Measurements from ENCODE around the gene IGLL5. TPM values are rescaled to one million over a fixed set of nuclear protein-coding genes. Genes with fewer than 3 reads are reported as not detected.
"Not testable (repeated sequence)": the region's sequence is repeated elsewhere in the genome, so short reads cannot be mapped to it uniquely, and the experiment has no call there.

Gene IGLL5
- total RNA-seq, 1 donor from 2014 or later, result not detected

DNA sequence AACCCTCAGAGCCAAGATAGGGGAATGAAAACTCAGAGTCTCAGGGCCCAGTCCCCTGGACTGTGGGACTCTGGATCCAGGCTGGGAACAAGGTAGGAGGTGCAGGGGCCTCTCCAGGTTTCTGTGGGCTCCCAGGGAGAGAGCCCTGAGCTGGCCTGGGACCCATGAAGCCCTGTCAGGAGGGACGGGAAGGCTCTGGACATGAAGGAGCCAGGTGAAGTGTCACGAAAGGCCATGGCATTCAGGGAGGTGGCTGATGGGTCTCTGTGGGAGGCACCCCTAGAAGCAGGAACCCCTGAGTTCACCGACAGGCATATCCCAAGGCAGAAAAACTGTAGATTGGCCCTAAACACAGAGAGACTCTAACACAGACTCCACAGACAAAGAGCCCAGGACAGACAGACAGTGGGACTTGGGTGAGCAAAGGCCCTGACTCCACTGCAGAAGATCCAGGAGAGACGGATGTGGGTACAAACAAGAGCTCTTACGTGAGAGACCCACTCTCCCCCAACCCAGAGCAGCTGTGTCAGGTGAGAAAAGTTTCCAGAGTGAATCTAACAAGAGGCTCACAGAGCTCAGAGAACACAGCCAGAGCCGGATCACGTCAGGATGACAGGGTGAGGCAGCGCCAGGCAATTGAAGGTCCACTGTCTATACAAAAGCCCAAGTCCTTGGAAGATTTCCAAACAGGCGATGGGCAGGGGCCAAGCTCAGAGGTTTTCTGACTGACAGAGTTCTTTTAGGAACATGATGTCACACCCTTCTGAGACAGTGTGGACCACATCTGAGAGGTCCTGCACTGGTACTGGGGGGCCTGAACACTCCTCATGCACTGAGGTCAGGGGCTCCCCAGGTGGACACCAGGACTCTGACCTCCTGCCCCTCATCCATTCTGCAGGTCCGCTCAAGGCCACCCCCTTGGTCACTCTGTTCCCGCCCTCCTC, 27.4 kb downstream of the IGLL5 start:
- intact Hi-C loops (cut with micrococcal nuclease), result no loop called here
- H3K27me3 Mint-ChIP-seq, result peaks cover 8% of the 10 kb centered on the region
- no peaks in the 10 kb centered on the region for H3K36me3 Mint-ChIP-seq (ENCODE audit: low read depth)
- no peak for DNase-seq
- H3K27ac Mint-ChIP-seq, result no peak overlapping the region
- no peaks in the 10 kb centered on the region for H3K9me3 Mint-ChIP-seq
- H3K4me1 Mint-ChIP-seq, result peaks cover 1% of the 10 kb centered on the region
- H3K4me3 Mint-ChIP-seq, result no peak overlapping the region

DNA sequence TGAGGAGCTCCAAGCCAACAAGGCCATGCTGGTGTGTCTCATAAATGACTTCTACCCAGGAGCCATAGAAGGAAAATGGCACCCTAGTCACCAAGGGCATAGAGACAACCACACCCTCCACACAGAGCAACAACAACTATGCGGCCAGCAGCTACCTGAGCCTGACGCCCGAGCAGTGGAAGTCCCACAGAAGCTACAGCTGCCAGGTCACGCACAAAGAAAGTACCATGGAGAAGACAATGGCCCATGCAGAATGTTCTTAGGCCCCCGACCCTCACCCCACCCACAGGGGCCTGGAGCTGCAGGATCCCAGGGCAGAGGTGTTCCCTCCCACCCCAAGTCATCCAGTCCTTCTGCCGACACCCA, 28.0 kb downstream of the IGLL5 start:
- H3K27me3 Mint-ChIP-seq, result peaks cover 4% of the 10 kb centered on the region
- DNase-seq, result no peak
- no peaks in the 10 kb centered on the region for H3K36me3 Mint-ChIP-seq (ENCODE audit: low read depth)
- H3K4me1 Mint-ChIP-seq, result no peaks in the 10 kb centered on the region
- H3K4me3 Mint-ChIP-seq, result no peak overlapping the region
- no peak overlapping the region for H3K27ac Mint-ChIP-seq
- intact Hi-C loops (cut with micrococcal nuclease), result no loop called here
- H3K9me3 Mint-ChIP-seq, result no peaks in the 10 kb centered on the region

DNA sequence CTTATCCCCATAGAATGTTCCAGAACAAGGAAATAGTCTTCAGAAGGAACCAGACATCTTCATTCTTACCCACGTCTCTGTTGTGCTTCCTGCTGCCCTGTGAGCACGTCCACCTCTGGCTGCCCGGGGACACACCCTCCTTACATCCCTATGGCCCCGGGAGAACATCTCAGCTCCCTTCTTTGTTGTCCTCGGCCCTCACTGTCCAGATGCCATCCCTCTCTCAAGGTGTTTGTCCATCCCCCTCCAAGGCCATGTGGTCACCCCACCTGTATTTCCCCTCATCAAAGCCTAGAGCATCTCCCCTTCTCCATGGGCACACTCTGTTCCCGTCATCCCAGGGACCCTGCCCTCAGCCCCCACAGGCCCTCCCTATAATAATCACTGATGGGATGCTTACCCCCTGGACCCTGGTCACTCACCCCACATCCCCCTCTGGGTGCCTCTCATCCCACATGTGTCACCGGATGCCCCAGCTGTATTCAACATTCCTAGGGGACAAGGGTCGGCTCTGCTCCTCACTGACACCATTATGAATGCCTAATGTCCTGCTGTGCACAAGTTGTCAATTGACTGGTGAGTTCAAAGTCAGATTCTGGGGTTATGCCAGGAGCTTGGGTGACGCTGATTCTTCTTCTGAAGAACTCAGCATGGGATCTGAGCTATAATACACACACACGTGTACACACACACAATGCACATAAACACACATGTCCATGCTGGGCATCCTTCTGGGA, 28.8 kb downstream of the IGLL5 start:
- no peak overlapping the region for H3K27ac Mint-ChIP-seq
- no peaks in the 10 kb centered on the region for H3K36me3 Mint-ChIP-seq (ENCODE audit: low read depth)
- no peak for DNase-seq
- no peaks in the 10 kb centered on the region for H3K4me1 Mint-ChIP-seq
- no peaks in the 10 kb centered on the region for H3K9me3 Mint-ChIP-seq
- intact Hi-C loops (cut with micrococcal nuclease), result no loop called here
- H3K4me3 Mint-ChIP-seq, result no peak overlapping the region
- H3K27me3 Mint-ChIP-seq, result peaks cover 3% of the 10 kb centered on the region

DNA sequence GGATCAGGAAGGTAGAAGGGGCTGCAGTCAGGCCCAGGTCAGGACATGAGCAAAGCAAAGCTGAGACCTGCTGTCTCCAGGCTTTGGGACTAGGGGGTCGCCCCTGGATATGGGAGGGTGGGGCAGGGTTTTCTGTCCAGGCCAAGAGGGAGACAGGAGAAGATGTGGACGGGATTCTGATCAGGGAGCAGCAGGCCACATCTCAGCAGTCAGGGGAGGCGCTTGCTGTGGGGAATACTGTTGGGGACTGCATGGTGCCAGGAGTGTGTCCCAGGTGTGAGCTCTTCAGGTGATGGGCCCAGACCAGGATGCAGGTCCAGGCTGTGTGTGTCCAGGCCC, 29.3 kb downstream of the IGLL5 start:
- Mint-ChIP-seq H3K27me3 (peaks cover 3% of the 10 kb centered on the region), H3K9me3 (no peaks in the 10 kb centered on the region), H3K27ac (no peak overlapping the region), H3K36me3 (ENCODE audit: low read depth) (no peaks in the 10 kb centered on the region), H3K4me1 (no peaks in the 10 kb centered on the region), H3K4me3 (no peak overlapping the region)
- intact Hi-C loops (cut with micrococcal nuclease), result no loop called here
- no peak for DNase-seq

DNA sequence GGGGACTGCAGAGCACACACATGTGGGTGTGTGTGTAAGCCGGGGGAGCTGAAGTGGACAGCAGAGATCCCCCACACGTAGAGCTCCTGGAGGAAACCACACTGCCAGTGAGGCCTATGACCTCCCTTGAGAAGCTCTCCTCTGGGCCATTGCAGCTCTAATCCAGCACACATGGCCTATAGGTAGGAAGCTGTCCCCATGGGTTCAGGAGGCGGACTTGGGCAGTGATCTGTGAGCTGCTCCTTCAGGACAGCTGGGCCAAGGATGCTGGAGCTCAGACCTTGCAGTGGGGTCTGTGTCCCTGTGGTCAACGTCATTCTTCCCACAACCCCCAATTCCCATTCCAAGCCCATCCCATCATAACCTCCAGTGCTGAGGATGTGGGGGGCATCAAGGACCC, 29.8 kb downstream of the IGLL5 start:
- intact Hi-C loops (cut with micrococcal nuclease), result no loop called here
- no peaks in the 10 kb centered on the region for H3K36me3 Mint-ChIP-seq (ENCODE audit: low read depth)
- H3K9me3 Mint-ChIP-seq, result no peaks in the 10 kb centered on the region
- DNase-seq, result no peak
- no peak overlapping the region for H3K27ac Mint-ChIP-seq
- peaks cover 3% of the 10 kb centered on the region for H3K27me3 Mint-ChIP-seq
- H3K4me3 Mint-ChIP-seq, result no peak overlapping the region
- H3K4me1 Mint-ChIP-seq, result no peaks in the 10 kb centered on the region

DNA sequence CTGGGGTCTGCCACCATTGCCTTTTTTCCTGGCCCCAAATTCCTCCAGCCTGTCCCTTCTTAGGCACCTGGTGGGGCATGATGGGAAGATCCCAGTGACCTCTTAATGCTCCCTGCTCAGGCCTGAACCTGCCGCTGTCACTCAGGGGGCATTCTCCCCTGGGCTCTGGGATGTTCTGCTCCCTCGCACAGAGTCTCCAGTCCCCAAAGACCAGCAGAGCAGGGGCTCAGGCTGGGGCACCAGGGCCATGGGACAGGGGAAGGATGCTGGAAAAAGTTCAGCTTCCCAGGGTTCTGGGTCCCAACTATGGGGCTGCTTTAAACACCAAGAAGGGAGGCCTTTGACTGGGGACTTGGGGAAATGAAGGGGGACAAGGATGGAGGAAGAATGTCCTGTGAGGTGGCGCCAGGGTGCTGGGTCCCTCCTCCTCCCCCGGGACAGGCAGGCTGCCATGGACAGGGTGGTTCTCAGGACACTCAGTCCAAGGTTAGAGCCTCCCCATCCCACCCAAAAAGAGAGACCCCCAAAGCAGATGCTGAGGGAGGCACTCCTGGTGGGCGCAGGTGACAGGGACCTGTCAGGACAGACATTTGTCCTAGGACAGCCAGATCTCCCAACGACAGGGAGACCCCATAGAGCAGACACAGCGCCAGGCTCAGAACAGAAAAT, 30.8 kb downstream of the IGLL5 start:
- Mint-ChIP-seq H3K4me1 (no peaks in the 10 kb centered on the region), H3K27me3 (peaks cover 3% of the 10 kb centered on the region), H3K36me3 (ENCODE audit: low read depth) (no peaks in the 10 kb centered on the region), H3K27ac (no peak overlapping the region), H3K9me3 (no peaks in the 10 kb centered on the region), H3K4me3 (no peak overlapping the region)
- DNase-seq, result no peak
- intact Hi-C loops (cut with micrococcal nuclease), result no loop called here

DNA sequence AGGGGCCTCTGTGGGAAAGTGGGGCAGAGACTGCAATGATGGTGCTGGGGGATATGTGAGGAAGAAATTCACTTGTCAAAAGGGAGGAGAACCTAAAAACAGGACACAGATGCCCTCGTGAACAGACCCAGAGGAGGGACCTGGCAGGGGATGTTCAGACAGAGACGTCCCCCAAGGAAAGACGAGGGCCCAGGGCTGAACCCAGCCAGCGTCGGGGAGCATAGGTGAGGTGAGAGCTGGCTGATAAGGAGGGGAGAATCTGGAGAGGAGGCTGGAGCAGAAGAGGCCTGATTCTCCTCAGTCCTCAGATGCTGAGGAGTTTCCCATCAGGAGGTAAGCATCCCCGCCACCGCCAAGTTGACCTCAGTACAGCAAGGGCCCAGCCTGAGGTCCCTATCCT, 31.4 kb downstream of the IGLL5 start:
- Mint-ChIP-seq H3K4me3 (no peak overlapping the region), H3K27me3 (peaks cover 3% of the 10 kb centered on the region), H3K36me3 (ENCODE audit: low read depth) (no peaks in the 10 kb centered on the region), H3K27ac (no peak overlapping the region), H3K4me1 (no peaks in the 10 kb centered on the region), H3K9me3 (no peaks in the 10 kb centered on the region)
- intact Hi-C loops (cut with micrococcal nuclease), result no loop called here
- DNase-seq, result no peak

DNA sequence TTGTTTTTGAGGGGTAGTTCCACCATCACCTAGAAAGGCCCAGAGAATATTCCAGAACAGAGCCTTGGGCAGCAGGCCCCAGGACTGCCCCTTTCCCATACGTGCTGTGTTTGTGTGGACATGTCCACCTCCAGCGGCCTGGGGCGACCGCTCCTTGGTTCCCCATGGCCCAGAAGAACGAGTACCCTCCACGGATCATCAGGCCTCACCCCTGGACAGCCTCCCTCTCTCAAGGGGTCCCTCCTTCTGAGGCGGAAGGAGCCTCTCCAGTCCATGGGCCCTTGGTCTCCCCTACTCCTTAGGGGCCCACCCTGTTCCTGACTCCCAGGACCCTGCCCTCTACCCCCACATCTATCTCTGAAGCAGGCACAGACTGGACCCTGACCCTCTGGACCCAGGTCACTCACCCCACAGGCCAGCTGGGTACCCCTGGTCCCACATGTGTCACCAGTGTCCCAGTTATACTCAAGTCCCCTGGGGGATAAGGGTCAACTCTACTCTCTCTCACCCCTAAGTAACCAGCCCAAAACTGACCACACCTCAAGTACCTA, 32.6 kb downstream of the IGLL5 start:
- H3K9me3 Mint-ChIP-seq, result no peaks in the 10 kb centered on the region
- H3K4me3 Mint-ChIP-seq, result no peak overlapping the region
- H3K36me3 Mint-ChIP-seq (ENCODE audit: low read depth), result no peaks in the 10 kb centered on the region
- peaks cover 5% of the 10 kb centered on the region for H3K4me1 Mint-ChIP-seq
- no peak for DNase-seq
- intact Hi-C loops (cut with micrococcal nuclease), result no loop called here
- no peaks in the 10 kb centered on the region for H3K27me3 Mint-ChIP-seq
- H3K27ac Mint-ChIP-seq, result no peak overlapping the region

DNA sequence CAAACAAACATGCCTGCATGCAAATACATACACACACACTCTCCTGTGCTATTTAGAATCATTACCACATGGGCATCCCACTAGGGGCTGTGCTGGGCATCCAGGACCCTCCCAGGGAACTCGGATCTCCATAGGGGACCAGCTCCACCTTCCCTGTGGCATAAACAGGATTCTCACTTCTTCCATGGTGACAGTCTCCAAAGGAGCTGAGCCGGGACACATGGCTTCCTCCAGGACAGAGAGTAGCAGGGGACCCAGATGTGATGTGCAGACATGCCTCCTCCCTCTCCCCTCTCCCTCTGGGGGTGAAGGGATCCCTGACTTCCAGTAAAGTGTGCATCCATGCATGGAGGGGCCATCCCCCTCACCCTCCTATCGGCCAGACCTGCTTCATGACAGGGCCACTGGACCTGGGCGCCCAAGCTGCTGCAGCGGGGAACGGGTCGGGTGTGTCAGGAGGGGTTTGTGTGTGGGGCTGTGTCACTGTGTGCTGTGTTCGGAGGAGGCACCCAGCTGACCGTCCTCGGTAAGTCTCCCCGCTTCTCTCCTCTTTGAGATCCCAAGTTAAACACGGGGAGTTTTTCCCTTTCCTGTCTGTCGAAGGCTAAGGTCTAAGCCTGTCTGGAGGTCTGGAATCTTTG, 33.4 kb downstream of the IGLL5 start:
- H3K4me1 Mint-ChIP-seq, result peaks cover 6% of the 10 kb centered on the region

DNA sequence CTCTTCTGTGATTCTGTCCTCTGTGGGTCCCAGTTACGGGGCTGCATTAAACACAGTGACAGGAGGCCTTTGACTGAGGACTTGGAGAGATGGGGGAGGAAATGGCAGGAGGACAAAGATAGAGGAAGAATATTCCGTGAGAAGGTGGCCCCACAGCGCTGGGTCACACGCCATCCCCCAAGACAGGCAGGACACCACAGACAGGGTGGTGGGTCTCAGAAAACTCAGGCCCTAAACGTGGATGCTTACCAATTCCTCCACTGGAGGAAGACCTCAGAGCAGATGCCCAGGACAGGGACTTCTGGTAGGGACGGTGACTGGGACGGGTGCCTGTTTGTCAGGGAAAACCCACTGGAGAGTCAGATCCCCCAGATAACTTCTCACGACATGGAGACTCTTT, 34.0 kb downstream of the IGLL5 start:
- no peak overlapping the region for H3K4me3 Mint-ChIP-seq
- no peaks in the 10 kb centered on the region for H3K36me3 Mint-ChIP-seq (ENCODE audit: low read depth)
- no peaks in the 10 kb centered on the region for H3K9me3 Mint-ChIP-seq
- H3K27me3 Mint-ChIP-seq, result no peaks in the 10 kb centered on the region
- intact Hi-C loops (cut with micrococcal nuclease), result no loop called here
- no peak overlapping the region for H3K27ac Mint-ChIP-seq
- peaks cover 8% of the 10 kb centered on the region for H3K4me1 Mint-ChIP-seq
- no peak for DNase-seq

More for the DNA sequence above, 33.4 kb downstream of the IGLL5 start:
- Mint-ChIP-seq H3K9me3 (no peaks in the 10 kb centered on the region), H3K27me3 (no peaks in the 10 kb centered on the region), H3K36me3 (ENCODE audit: low read depth) (no peaks in the 10 kb centered on the region), H3K4me3 (no peak overlapping the region), H3K27ac (no peak overlapping the region)
- intact Hi-C loops (cut with micrococcal nuclease), result no loop called here
- DNase-seq, result no peak

DNA sequence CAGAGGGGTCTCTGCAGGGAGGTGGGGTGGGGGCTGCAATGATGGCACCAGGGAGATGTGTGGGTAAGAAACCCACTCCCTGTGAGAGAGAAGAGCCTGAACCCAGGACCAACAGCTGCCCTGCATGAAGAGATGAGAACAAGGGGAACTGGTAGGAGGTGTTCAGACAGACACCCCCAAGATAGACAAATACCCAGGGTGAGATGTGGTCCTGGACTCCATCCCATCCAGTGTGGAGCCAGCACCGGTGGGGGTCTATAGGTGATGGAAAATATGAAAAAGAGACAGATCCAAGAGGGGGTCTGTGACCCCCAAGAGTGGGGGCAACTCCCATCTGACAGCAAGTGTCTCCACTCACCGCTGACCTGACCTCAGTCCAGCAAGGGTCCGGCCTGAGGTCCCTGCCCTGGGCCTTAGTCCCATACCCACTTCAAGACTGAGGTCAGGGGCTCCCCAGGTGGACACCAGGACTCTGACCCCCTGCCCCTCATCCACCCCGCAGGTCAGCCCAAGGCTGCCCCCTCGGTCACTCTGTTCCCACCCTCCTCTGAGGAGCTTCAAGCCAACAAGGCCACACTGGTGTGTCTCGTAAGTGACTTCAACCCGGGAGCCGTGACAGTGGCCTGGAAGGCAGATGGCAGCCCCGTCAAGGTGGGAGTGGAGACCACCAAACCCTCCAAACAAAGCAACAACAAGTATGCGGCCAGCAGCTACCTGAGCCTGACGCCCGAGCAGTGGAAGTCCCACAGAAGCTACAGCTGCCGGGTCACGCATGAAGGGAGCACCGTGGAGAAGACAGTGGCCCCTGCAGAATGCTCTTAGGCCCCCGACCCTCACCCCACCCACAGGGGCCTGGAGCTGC, 34.7 kb downstream of the IGLL5 start:
- H3K27me3 Mint-ChIP-seq; H3K36me3 Mint-ChIP-seq (ENCODE audit: low read depth); H3K9me3 Mint-ChIP-seq; H3K27ac Mint-ChIP-seq; H3K4me3 Mint-ChIP-seq; DNase-seq; intact Hi-C loops (cut with micrococcal nuclease): not testable (repeated sequence)
- H3K4me1 Mint-ChIP-seq, result peaks cover 14% of the 10 kb centered on the region

DNA sequence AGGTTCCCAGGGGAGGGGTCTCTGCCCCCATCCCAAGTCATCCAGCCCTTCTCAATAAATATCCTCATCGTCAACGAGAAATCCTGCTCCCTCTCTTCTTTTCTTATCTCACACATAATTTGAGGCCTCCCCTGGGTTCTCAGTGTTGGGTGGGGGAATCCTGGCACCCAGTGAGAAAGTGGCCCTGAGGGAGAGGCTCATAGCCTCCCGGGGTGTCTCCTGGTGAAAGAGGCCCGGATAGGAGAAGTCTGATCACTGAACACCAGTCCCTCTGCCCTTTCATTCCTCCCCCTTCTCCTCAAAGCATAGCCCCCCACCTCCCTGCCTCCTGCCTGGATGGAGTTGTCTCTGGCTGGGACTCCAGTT, 35.3 kb downstream of the IGLL5 start:
- H3K9me3 Mint-ChIP-seq, result no peaks in the 10 kb centered on the region
- no peak overlapping the region for H3K4me3 Mint-ChIP-seq
- intact Hi-C loops (cut with micrococcal nuclease), result no loop called here
- H3K27ac Mint-ChIP-seq, result no peak overlapping the region
- no peaks in the 10 kb centered on the region for H3K27me3 Mint-ChIP-seq
- DNase-seq, result no peak
- peaks cover 18% of the 10 kb centered on the region for H3K4me1 Mint-ChIP-seq
- H3K36me3 Mint-ChIP-seq (ENCODE audit: low read depth), result no peaks in the 10 kb centered on the region

DNA sequence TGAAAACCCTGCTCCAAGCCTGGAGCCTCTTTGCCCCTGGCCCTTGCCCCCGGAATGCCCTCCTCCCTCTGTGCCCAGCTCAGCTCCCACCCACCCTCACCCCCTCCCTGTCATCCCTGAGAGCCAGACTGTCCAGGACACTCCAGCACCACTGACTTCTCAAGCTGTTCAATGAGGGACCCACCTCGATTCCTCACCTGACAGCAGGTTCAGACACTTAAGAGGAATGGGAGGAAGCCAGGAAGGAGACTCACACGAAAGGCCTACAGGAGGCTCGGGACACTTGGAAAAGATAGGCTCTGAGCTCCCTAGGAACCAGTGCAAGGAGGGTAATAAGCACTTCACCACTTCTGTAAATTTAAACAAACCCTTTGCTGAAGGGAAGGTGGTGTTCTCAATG, 35.8 kb downstream of the IGLL5 start:
- Mint-ChIP-seq H3K4me1 (peaks cover 21% of the 10 kb centered on the region), H3K36me3 (ENCODE audit: low read depth) (no peaks in the 10 kb centered on the region), H3K9me3 (no peaks in the 10 kb centered on the region), H3K27ac (no peak overlapping the region), H3K4me3 (no peak overlapping the region), H3K27me3 (no peaks in the 10 kb centered on the region)
- intact Hi-C loops (cut with micrococcal nuclease), result no loop called here
- DNase-seq, result no peak
